Stimulated activated CD8-positive, alpha-beta memory T cell treated with anti-CD3 and anti-CD28 coated beads, Interleukin-12 subunit alpha, Interleukin-12 subunit beta, amount 100 ng/mL, for 1 hour (primary cell): ENCODE results near the gene BCL2L11.

Experiments
- DNase-seq: peaks from one replicate; pipeline ENCODE4 v3.0.0-alpha.2; 2020; ENCODE audit warnings: low read depth

Gene BCL2L11

GRCh38 chr2:111143107-111143842 is 22.6 kb downstream of the BCL2L11 start:
- DNase-seq: no peak

- no peak for DNase-seq
Observed at GRCh38 chr2:111143843-111144198, 23.1 kb downstream of the BCL2L11 start.

- DNase-seq: no peak
Observed at GRCh38 chr2:111145103-111145760, 24.5 kb downstream of the BCL2L11 start.

- DNase-seq: no peak
Observed at GRCh38 chr2:111145951-111146350, 25.2 kb downstream of the BCL2L11 start.

GRCh38 chr2:111148225-111148873 is 27.6 kb downstream of the BCL2L11 start:
- no peak for DNase-seq

GRCh38 chr2:111148925-111149324 is 28.2 kb downstream of the BCL2L11 start:
- no peak for DNase-seq

GRCh38 chr2:111149882-111150455 is 29.3 kb downstream of the BCL2L11 start:
- DNase-seq: no peak

- no peak for DNase-seq
Observed at GRCh38 chr2:111154758-111155157, 34.0 kb downstream of the BCL2L11 start.

GRCh38 chr2:111155610-111156009 is 34.9 kb downstream of the BCL2L11 start:
- no peak for DNase-seq

- DNase-seq: no peak
Observed at GRCh38 chr2:111156529-111156928, 35.8 kb downstream of the BCL2L11 start.

GRCh38 chr2:111157071-111157661 is 36.5 kb downstream of the BCL2L11 start:
- no peak for DNase-seq

GRCh38 chr2:111157798-111158197 is 37.1 kb downstream of the BCL2L11 start:
- no peak for DNase-seq

- DNase-seq: no peak
Observed at GRCh38 chr2:111159641-111160040, 38.9 kb downstream of the BCL2L11 start.

GRCh38 chr2:111160758-111161157 is 40.0 kb downstream of the BCL2L11 start:
- DNase-seq: no peak

- no peak for DNase-seq
Observed at GRCh38 chr2:111161971-111162370, 41.3 kb downstream of the BCL2L11 start.

GRCh38 chr2:111162718-111163331 is 42.1 kb downstream of the BCL2L11 start:
- no peak for DNase-seq

- no peak for DNase-seq
Observed at GRCh38 chr2:111164078-111164477, 43.4 kb downstream of the BCL2L11 start.

GRCh38 chr2:111165084-111165483 is 44.4 kb downstream of the BCL2L11 start:
- no peak for DNase-seq

- DNase-seq: no peak
Observed at GRCh38 chr2:111166115-111166514, 45.4 kb downstream of the BCL2L11 start.

- DNase-seq: no peak
Observed at GRCh38 chr2:111167076-111167862, 46.6 kb downstream of the BCL2L11 start.

GRCh38 chr2:111167863-111168162 is 47.1 kb downstream of the BCL2L11 start:
- no peak for DNase-seq
